ENCODE measurements around the gene MYBPC3. TPM values are rescaled to one million over a fixed set of nuclear protein-coding genes. Genes with fewer than 3 reads are reported as not detected.

Gene MYBPC3
- total RNA-seq, 4 donors from 2014 or later = 0.12 to 0.13 TPM; not detected in 2

DNA sequence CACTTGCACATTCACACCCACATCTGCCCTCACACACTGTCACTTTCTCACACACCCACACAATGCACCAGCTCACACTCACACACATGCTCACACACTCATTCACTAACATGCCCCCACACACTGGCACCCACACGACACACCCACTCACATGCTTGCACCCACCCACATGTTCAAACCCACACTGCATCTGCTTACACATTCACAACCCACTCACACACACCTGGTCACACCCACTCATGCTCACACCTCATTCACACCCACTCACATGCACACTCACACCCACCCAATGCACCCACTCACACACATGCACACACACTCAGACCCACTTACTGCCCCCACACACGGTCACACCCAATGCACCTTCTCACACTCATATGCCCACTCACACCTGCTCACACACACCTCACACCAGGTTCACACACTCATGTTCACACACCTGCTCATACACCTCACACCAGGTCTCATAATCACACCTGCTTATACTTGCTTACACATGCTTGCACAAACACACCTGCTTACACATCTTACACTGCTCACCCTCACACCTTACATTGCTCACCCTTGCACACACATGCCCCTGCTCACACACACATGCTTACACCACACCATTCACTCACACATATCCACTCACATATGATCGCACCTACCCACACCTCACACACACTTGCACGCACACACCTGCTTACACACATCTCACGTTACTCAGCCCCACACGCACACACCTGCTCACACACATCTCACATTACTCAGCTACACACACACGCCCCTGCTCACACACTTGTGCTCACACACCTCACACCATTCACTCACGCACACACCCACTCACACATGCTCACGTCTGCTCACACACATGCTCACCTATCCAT is 3.9 kb upstream of the MYBPC3 start:
- ATAC-seq = no peak
- H3K27ac ChIP-seq = no peak overlapping the region
- WGBS, 2 donors (ENCODE audit: low coverage in 1 of 2) = 83 to 91% methylated on average over 9 of the region's 9 CpGs

DNA sequence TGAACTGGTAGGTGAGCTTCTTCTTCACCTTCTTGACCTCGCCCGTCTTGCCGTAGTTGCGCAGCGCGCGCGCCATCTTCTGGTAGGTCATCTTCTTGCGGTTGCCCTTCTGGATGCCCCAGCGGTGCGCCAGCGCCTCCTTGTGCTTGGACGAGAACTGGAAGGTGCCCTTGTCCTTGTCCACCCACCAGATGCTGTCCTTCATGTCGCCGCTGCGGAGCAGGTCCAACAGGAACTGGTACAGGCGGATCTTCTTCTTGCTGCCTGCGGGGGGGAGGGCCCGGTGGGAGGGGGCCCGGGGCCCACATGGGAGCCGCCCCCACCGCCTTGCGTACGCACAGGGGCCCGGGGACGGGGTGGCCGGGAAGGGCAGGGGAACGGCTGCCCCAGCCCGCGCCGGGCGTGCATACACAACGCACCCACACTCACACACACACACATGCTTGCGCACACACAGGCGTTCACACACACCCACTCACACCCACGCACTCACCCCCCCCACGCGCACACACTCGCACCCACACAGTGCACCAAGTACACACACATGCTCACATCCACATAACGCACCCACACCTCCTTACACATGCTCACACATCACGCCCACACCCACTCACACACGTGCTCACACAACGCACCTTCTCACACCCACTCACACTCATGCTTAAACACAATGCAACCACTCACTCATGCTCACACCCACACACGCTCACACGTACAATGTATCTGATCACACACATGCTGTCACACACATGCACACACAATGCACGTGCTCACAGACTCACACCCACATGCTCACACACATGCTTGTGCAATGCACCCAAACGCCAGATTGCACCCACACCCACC is 3.0 kb upstream of the MYBPC3 start:
- peak; percentile 84 for ATAC-seq
- no peaks in the 10 kb centered on the region for H3K36me3 ChIP-seq
- peaks cover 0 to 32% (median 0%) of the 10 kb centered on the region in 3 donors for H3K4me1 ChIP-seq
- H3K9me3 ChIP-seq = no peaks in the 10 kb centered on the region
- 42% methylated on average over 14 of the region's 47 CpGs for WGBS, 2 donors (ENCODE audit: low coverage in 1 of 2)
- no peaks in the 10 kb centered on the region for H3K27me3 ChIP-seq
- peak overlapping the region; percentile 18 to 61 for H3K4me3 ChIP-seq
- peak overlapping the region in 3 of 4 donors; percentile 77 to 86 (median 81) for H3K27ac ChIP-seq
- TF ChIP-seq POLR2AphosphoS5 (IDR thresholded peaks at IDR 0.05) (peak; percentile 45), EP300 (IDR thresholded peaks at IDR 0.05) (no peak), POLR2A (IDR thresholded peaks at IDR 0.05) (no peak)
- TF ChIP-seq, protein P1, sequence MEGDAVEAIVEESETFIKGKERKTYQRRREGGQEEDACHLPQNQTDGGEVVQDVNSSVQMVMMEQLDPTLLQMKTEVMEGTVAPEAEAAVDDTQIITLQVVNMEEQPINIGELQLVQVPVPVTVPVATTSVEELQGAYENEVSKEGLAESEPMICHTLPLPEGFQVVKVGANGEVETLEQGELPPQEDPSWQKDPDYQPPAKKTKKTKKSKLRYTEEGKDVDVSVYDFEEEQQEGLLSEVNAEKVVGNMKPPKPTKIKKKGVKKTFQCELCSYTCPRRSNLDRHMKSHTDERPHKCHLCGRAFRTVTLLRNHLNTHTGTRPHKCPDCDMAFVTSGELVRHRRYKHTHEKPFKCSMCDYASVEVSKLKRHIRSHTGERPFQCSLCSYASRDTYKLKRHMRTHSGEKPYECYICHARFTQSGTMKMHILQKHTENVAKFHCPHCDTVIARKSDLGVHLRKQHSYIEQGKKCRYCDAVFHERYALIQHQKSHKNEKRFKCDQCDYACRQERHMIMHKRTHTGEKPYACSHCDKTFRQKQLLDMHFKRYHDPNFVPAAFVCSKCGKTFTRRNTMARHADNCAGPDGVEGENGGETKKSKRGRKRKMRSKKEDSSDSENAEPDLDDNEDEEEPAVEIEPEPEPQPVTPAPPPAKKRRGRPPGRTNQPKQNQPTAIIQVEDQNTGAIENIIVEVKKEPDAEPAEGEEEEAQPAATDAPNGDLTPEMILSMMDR (IDR thresholded peaks at IDR 0.05) = peak in 3 of 4 experiments; percentile 96 to 98 (median 97)

More for the DNA sequence above, 3.9 kb upstream of the MYBPC3 start:
- Histone ChIP-seq H3K9me3 (no peaks in the 10 kb centered on the region), H3K36me3 (no peaks in the 10 kb centered on the region), H3K27me3 (no peaks in the 10 kb centered on the region), H3K4me3 (no peak overlapping the region), H3K4me1 (peaks cover 0 to 32% (median 0%) of the 10 kb centered on the region in 3 donors)
- TF ChIP-seq EP300 (IDR thresholded peaks at IDR 0.05) = no peak
- TF ChIP-seq POLR2A (IDR thresholded peaks at IDR 0.05) = no peak
- no peak for TF ChIP-seq POLR2AphosphoS5 (IDR thresholded peaks at IDR 0.05)
- TF ChIP-seq, protein P1 (IDR thresholded peaks at IDR 0.05) = no peak

DNA sequence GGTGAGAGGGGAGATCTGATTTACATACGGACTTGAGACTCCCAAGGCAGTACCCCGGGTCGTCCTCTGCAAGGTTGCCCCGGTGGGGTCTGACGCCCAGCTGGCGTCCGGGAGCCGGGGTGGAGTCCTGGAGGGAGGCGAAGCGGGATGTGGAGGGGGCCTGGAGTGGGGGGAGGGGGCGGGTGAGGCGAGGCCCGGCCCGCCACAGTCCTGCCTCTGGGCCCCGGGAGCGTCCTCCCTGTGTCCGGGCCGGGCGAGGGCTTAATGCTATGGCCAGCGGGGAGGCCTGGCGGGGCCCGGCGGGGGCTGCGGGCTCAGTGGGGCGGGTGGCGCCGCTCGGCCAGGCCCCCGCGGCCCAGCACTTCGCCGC is 2.4 kb upstream of the MYBPC3 start:
- TF ChIP-seq POLR2AphosphoS5 (IDR thresholded peaks at IDR 0.05) (no peak), EP300 (IDR thresholded peaks at IDR 0.05) (no peak), POLR2A (IDR thresholded peaks at IDR 0.05) (no peak)
- TF ChIP-seq, protein P1 (IDR thresholded peaks at IDR 0.05) = no peak
- no peaks in the 10 kb centered on the region for H3K9me3 ChIP-seq
- H3K27ac ChIP-seq = peak overlapping the region in 3 of 4 donors; percentile 77 to 86 (median 81)
- WGBS, 2 donors (ENCODE audit: low coverage in 1 of 2) = 21% methylated on average over 2 of the region's 32 CpGs; no CpG with 5 or more reads in 1 of the 2 donors
- peak; percentile 37 for ATAC-seq
- no peaks in the 10 kb centered on the region for H3K36me3 ChIP-seq
- H3K4me3 ChIP-seq = peak overlapping the region; percentile 18 to 61
- no peaks in the 10 kb centered on the region for H3K27me3 ChIP-seq
- peaks cover 0 to 32% (median 0%) of the 10 kb centered on the region in 3 donors for H3K4me1 ChIP-seq

DNA sequence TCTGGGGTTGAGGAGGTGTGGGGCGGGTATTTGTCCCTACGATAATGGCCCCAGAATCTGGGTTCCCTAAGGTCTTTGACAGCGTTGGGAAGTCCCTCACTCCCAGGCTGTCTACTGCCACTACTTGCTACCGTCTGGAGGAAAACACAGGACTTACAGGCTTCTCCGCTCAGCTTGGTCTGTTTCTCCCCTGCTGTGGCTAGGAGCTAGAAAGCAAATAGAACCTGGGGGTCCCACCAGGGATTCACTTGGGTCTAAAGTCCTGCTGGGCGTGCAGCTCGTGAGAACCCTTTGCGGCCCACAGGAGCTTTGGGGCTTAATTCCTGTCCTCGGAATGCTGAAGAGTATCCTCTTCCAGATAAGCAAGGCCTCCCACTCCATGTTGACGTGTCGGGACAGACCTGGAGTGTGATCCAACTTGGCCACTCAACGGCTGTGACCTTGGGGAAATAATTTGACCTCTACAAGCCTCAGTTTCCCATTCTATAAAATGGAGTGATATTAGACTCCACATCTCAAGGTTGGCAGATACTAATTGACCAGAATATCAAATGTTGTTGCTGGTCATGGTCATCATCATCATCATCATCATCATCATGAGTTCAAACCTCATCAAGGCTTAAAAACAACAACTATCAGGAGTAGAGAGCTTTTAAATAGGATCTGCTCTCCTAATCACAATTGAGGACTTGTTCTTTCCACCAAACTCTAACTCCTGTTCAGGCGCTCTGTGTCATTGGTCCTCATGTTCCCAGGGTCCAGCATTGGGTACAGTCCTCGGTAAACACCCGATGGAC is 1.7 kb upstream of the MYBPC3 start:
- no peak for ATAC-seq
- Histone ChIP-seq H3K27ac (peak overlapping the region in 1 of 4 donors; percentile 86), H3K9me3 (no peaks in the 10 kb centered on the region), H3K4me1 (peaks cover 0 to 31% (median 0%) of the 10 kb centered on the region in 3 donors), H3K4me3 (peak overlapping the region in 1 of 2 donors; percentile 61), H3K27me3 (no peaks in the 10 kb centered on the region), H3K36me3 (no peaks in the 10 kb centered on the region)
- TF ChIP-seq, protein P1 (IDR thresholded peaks at IDR 0.05) = no peak
- WGBS, 2 donors (ENCODE audit: low coverage in 1 of 2) = 85 to 88% methylated on average over 6 to 8 of the region's 15 CpGs
